Activated CD4-positive, alpha-beta T cell treated with anti-CD3 and anti-CD28 coated beads for 1 hour (primary cell): ENCODE results near the gene GFER.

ENCODE experiments used
- DNase-seq: peaks from one replicate; pipeline ENCODE4 v3.0.0-alpha.2; 2020

Gene GFER

GRCh38 chr16:1975432-1976215, 8.4 kb upstream of the GFER start:
- no peak for DNase-seq

GRCh38 chr16:1976216-1976520, 7.8 kb upstream of the GFER start:
- DNase-seq, result no peak

- no peak for DNase-seq
Observed at GRCh38 chr16:1976951-1977874, 6.8 kb upstream of the GFER start.

- no peak for DNase-seq
Observed at GRCh38 chr16:1977875-1978268, 6.1 kb upstream of the GFER start.

- DNase-seq, result no peak
Observed at GRCh38 chr16:1978476-1979120, 5.4 kb upstream of the GFER start.

GRCh38 chr16:1979271-1980029, 4.5 kb upstream of the GFER start:
- no peak for DNase-seq

- DNase-seq, result no peak
Observed at GRCh38 chr16:1980030-1980769, 3.8 kb upstream of the GFER start.

- no peak for DNase-seq
Observed at GRCh38 chr16:1980770-1981087, 3.3 kb upstream of the GFER start.

GRCh38 chr16:1981398-1981836, 2.6 kb upstream of the GFER start, which contains the start of gene NOXO1:
TSS of gene NOXO1 (minus strand) at chr16:1981469. CDS start at chr16:1981179, 290 bp downstream.
- no peak for DNase-seq

GRCh38 chr16:1982013-1982433, 2.0 kb upstream of the GFER start:
- no peak for DNase-seq

- DNase-seq, result no peak
Observed at GRCh38 chr16:1982991-1983543, 926 bp upstream of the GFER start.

GRCh38 chr16:1984347-1985225, 593 bp downstream of the GFER start:
- no peak for DNase-seq

- DNase-seq, result no peak
Observed at GRCh38 chr16:1985466-1986150, 1.6 kb downstream of the GFER start.

- DNase-seq, result no peak
Observed at GRCh38 chr16:1987198-1987597, 3.2 kb downstream of the GFER start.

GRCh38 chr16:1989209-1990100, 5.5 kb downstream of the GFER start, which contains the start of gene SYNGR3:
TSS of gene SYNGR3 (plus strand) at chr16:1989970. CDS start at chr16:1990103, 133 bp downstream.
- DNase-seq, result no peak

- DNase-seq, result no peak
Observed at GRCh38 chr16:1990101-1990350, 6.0 kb downstream of the GFER start.

- no peak for DNase-seq
Observed at GRCh38 chr16:1990351-1991134, 6.5 kb downstream of the GFER start.

- peak; percentile 36 for DNase-seq
Observed at GRCh38 chr16:1991135-1991551, 7.2 kb downstream of the GFER start.
